GM18870 (cell line): Measurements from ENCODE around the gene GP1BB.
"Not testable (repeated sequence)": the region's sequence is repeated elsewhere in the genome, so short reads cannot be mapped to it uniquely, and the experiment has no call there.

Source experiments
- ATAC-seq: cut with Tn5 transposase; IDR thresholded peaks from one replicate; pipeline ENCODE4 v1.9.1; 2021; ENCODE audit warnings: moderate library complexity; ENCODE audit not compliant: unreplicated experiment

GP1BB gene

GRCh38 chr22:19693581-19693980, 29.8 kb upstream of the GP1BB start:
- ATAC-seq: no peak

GRCh38 chr22:19693981-19694670, 29.2 kb upstream of the GP1BB start:
- no peak for ATAC-seq

- no peak for ATAC-seq
Measured at GRCh38 chr22:19694696-19695095, 28.6 kb upstream of the GP1BB start.

GRCh38 chr22:19696504-19697276, 26.6 kb upstream of the GP1BB start:
- ATAC-seq: no peak

DNA sequence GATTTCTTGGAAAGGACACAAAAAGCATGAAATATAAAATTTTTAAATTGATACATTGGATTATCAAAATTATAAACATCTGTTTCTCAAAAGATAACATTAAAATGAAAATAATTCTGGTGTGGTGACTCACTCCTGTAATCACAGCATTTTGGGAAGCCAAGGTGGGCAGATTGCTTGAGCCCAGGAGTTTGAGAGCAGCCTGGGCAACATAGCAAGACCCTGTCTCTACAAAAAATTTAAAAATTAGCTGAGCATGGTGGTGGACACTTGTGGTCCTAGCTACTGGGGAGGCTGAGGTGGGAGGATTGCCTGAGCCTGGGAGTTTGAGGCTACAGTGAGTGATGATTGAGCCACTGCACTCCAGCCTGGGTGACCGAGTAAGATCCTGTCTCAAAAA, 25.5 kb upstream of the GP1BB start:
- ATAC-seq: not testable (repeated sequence)

DNA sequence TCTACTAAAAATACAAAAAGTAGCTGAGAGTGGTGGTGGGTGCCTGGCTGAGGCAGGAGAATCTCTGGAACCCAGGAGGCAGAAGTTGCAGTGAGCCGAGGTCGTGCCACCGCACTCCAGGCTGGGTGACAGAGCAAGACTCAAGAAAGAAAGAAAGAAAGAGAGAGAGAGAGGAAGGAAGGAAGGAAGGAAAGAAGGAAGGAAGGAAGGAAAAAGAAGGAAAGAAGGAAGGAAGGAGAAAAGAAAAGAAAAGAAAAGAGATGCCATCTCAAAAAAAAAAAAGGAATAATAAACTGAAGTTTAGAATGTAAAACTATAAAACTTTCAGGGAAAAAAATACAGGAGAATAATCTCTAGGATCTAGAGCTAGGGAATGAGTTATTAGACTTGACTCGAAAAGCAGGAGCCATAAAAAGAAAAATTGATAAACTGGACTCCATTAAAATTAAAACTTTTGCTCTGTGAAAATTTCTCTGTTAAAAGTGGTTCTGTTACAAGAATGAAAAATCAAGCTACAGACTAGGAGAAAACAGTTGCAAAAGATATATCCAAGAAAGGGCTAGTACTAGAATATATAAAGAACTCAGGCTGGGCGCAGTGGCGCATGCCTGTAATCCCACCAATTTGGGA, 22.4 kb upstream of the GP1BB start:
- no peak for ATAC-seq

DNA sequence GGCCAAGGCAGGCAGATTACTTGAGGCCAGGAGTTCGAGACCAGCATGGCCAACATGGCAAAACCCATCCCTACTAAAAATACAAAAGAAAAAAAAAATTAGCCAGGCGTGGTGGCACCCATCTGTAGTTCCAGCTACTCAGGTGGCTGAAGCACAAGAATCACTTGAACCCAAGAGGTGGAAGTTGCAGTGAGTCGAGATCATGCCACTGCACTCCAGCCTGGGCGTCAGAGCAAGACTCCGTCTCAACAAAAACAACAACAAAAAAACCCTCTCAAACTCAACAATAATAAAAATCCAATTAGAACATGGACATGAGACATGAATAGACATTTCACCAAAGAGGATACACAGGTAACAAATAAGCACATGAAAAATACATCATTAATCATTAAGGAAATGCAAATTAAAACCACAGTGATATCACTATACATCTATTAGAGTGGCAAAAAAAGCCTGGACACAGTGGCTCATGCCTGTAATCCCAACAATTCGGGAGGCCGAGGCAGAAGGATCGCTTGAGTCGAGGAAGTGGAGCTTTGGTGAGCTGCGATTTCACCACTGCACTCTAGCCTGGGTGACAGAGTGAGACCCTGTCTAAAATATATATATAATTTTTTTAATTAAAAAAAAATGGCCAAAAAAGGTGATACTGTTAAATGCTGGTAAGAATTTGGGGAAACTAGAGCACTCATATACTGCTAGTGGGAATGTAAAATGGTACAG, 21.8 kb upstream of the GP1BB start:
- ATAC-seq: no peak

- ATAC-seq: no peak
Measured at GRCh38 chr22:19703869-19704268, 19.5 kb upstream of the GP1BB start.

- ATAC-seq: no peak
Measured at GRCh38 chr22:19704355-19705015, 18.9 kb upstream of the GP1BB start.

- ATAC-seq: no peak
Measured at GRCh38 chr22:19705181-19705934, 18.0 kb upstream of the GP1BB start.

DNA sequence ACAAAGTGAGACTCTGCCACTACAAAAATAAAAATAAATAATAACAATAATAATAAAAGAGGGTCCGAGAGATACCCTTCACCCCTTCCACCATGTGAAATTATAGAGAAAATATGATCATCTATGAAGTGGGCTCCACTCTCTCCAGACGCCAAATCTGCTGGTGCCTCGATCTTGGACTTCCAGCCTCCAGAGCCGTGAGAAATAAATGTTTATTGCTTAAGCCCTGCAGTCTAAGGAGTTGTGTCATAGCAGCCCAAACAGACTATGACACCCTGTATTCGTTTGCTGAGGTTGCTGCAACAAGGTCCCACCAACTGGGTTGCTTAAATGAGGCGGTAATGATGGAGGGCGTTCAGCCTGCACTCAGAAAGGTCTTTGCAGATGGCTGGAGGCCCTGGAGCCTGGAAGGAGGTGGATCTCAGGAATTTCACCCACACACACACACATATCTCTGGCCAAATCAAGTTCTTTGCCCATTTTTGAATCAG, 16.6 kb upstream of the GP1BB start:
- ATAC-seq: no peak

- ATAC-seq: no peak
Measured at GRCh38 chr22:19707347-19708290, 15.7 kb upstream of the GP1BB start.

GRCh38 chr22:19708321-19709011, 14.9 kb upstream of the GP1BB start:
- ATAC-seq: no peak

GRCh38 chr22:19709063-19709769, 14.1 kb upstream of the GP1BB start:
- ATAC-seq: no peak

DNA sequence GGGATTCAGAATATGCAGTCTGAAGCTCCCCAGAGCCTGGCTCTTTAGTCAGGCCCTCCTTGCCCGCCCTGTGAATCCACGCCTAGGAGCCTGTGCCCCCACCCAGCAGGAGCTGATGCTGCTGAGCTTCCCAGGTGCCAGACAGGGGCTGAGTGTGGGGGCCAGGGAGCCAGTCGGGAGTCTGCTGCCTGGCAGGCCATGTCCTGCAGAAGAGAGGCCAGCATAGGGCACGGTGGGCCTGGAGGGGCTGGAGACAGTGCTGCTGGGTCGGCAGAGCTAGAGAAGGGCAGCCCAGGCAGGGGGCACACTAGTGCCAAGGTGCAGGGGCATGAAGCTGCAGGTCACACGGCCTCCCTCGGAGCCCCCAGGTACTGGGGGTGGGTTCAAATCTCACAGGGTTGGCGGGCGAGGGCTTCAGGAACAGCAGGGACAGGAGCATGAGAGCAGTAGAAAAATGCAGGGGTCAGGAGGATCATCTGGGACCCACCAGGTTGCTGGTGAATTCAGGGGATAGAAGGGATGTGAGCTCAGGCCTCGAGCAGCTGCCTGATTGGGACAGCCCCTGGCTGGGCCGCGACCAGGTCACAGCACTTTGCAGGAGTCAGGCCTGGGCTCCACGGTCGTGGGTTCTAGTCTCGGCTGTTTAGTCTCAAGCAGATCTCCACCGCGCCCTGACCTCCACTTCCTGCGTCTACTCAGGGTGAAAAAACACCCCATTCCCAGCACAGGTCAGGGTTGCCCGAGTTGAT, 13.1 kb upstream of the GP1BB start:
- ATAC-seq: no peak

DNA sequence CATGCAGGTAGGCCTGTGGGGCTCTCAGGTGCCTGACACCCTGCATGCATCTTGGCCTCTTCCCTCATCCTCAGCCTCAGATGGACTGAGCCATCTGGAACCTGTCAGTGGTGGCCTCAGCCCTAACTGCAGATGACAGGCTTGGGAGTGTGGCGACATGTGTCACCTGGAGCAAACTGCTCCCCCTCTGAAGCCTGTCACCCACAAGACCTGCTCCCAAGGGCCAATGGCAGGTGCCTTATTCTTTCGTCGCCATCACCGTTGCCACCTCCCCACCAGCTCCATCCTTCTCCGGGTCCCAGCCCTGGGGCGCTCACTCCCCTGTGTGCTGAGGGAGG, 12.6 kb upstream of the GP1BB start:
- no peak for ATAC-seq

DNA sequence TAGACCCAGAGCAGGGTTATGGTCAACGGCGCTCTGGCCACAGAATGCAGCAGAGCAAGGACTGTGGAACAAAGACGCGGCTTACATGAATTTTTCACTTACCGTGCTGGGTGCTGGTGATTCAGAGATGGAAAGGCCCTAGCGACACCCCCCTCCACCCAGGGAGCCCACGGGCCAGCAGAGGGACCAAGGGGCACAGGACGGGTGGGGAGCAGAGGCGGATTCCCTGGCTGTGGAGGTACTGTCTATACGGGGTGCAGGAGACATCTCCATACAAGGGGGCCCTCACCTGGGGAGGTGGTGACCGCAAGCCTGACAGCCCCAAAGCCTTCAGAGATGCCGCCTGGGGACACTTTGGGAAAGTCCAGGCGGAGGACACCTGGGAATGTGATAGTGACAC, 10.1 kb upstream of the GP1BB start:
- no peak for ATAC-seq
